ENCODE data around the gene THSD7A. TPM values are rescaled to one million over a fixed set of nuclear protein-coding genes. Genes with fewer than 3 reads are reported as not detected.

Gene THSD7A
- total and polyA plus RNA-seq, 9 of the 15 experiments (the other 6 are each of a cell fraction or from before 2014, with no cell fraction given) = 0.01 to 0.02 TPM; not detected in 7

GRCh38 chr7:11787534-11787933 lies 44.5 kb downstream of the THSD7A start:
- H3K9me1 ChIP-seq (ENCODE audit: control insufficient read depth, insufficient read depth, low read length) = no peaks in the 10 kb centered on the region
- no peaks in the 10 kb centered on the region for H4K20me1 ChIP-seq (replicated peaks; ENCODE audit: control insufficient read depth, insufficient read depth, low read length)
- H3K4me2 ChIP-seq (ENCODE audit: insufficient read depth, low read length) = no peak overlapping the region
- FAIRE-seq (no peak), DNase-seq (ENCODE audit: extremely low read depth in 1 of 4, low spot score in 3 of 4) (no peak), ATAC-seq (no peak)
- in situ Hi-C loops (cut with MboI) = no loop called here
- H3K79me2 ChIP-seq (ENCODE audit: control insufficient read depth, insufficient read depth, low read length) = no peaks in the 10 kb centered on the region
- H3K4me1 ChIP-seq (replicated peaks in 1 of 2; ENCODE audit: control insufficient read depth in 2 of 2, insufficient read depth in 2 of 2, low read length in 2 of 2) = no peaks in the 10 kb centered on the region
- ChIA-PET POLR2A (no interaction called here), CTCF (ENCODE audit: low intra/inter-chr PET ratio) (no interaction called here)
- no TSS peak for BruUV-seq (replicated peaks)
- H3K9ac ChIP-seq (ENCODE audit: insufficient read depth in 1 of 2, low read depth in 2 of 2, low read length in 2 of 2) = no peak overlapping the region
- peaks cover 1% of the 10 kb centered on the region; the same call in 1 of the 2 replicates for H3K9me3 ChIP-seq (replicated peaks; ENCODE audit: control insufficient read depth, insufficient read depth, low read depth, low read length)
- H3K27me3 ChIP-seq (ENCODE audit: control insufficient read depth in 2 of 2, insufficient read depth in 2 of 2, low read length in 2 of 2) = no peaks in the 10 kb centered on the region
- no peak overlapping the region for H3K4me3 ChIP-seq
- no peak for TF ChIP-seq CBFA2T2 (conservative IDR thresholded peaks at IDR 0.05)
- TF ChIP-seq CHAMP1 (IDR thresholded peaks at IDR 0.05) = no peak
- TF ChIP-seq POLR3A (IDR thresholded peaks at IDR 0.05; ENCODE audit: borderline replicate concordance, extremely low read depth, insufficient read depth, insufficient read length) = no peak
- TF ChIP-seq ZSCAN32 (CRISPR knock-in tag; IDR thresholded peaks at IDR 0.05) = no peak
- H3K27ac ChIP-seq (ENCODE audit: extremely low read depth, low read depth, low read length) = no peak overlapping the region
- intact Hi-C loops (cut with micrococcal nuclease) = no loop called here
- H3K36me3 ChIP-seq (ENCODE audit: control insufficient read depth, insufficient read depth, low read length) = no peaks in the 10 kb centered on the region
- no peak overlapping the region for H2AFZ ChIP-seq (ENCODE audit: low read depth, low read length)
- WGBS (ENCODE audit: insufficient coverage, low coverage, missing lambda C conversion rate) = 5% methylated on average over 4 of the region's 4 CpGs
